Neural crest cell (in vitro differentiated cells): Measurements from ENCODE around the gene EYA4. TPM values are rescaled to one million over a fixed set of nuclear protein-coding genes. Genes with fewer than 3 reads are reported as not detected.

Experiments used
- DNase-seq: peaks from one replicate; pipeline ENCODE4 v3.0.0; 2021; ENCODE audit warnings: low read depth, mixed read lengths, low spot score
- H3K27ac Mint-ChIP-seq: one replicate; pipeline ENCODE4 v1.8.0; 2021; ENCODE audit warnings: mild to moderate bottlenecking, mixed read lengths; ENCODE audit not compliant: unreplicated experiment
- H3K27me3 Mint-ChIP-seq: 2 replicates; pipeline ENCODE4 v1.8.0; 2021; ENCODE audit warnings: low read depth, mild to moderate bottlenecking, mixed read lengths
- H3K36me3 Mint-ChIP-seq: 2 replicates; pipeline ENCODE4 v1.8.0; 2021; ENCODE audit warnings: low read depth, mild to moderate bottlenecking, mixed read lengths
- H3K4me1 Mint-ChIP-seq: 2 replicates; pipeline ENCODE4 v1.8.0; 2021; ENCODE audit warnings: mixed read lengths
- H3K4me3 Mint-ChIP-seq: one replicate; pipeline ENCODE4 v1.8.0; 2021; ENCODE audit warnings: mild to moderate bottlenecking, mixed read lengths
- H3K9me3 Mint-ChIP-seq: 2 replicates; pipeline ENCODE4 v1.8.0; 2021; ENCODE audit warnings: mixed read lengths
- total RNA-seq: library from RNA; stranded (reverse); gene quantifications from 2 replicates; pipeline ENCODE4 v1.2.1, GENCODE V29; 2021
- TF ChIP-seq, protein P1 (sequence below): fragments of 200-600 bp; sonication (generic); conservative IDR thresholded peaks from 2 replicates; pipeline ENCODE4 v1.5.0; 2021; ENCODE audit warnings: antibody characterized with exemption, mild to moderate bottlenecking

EYA4 gene
- total RNA-seq, 1 donor from 2014 or later = 1.6 TPM

DNA sequence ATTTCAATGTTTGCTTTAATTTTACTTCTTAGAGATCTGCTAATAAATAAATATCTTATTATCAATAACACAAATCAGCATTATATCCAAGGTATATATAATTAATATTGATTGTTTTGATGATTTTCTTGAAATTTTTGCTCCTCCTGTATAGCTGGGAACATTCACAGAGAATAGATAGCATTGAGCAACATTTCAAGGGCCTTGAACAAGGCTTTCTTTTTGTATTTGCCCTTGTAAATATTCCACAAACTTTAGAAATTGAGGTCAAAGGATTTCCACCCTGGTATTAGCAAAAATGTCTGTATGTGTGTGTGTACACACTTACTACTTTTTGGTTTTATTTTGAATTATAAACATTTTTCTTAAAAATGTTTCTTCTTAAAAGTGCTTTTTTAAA is 205.6 kb downstream of the EYA4 start:
- H3K27ac Mint-ChIP-seq = no peak overlapping the region
- no peak overlapping the region for H3K4me3 Mint-ChIP-seq
- TF ChIP-seq, protein P1, sequence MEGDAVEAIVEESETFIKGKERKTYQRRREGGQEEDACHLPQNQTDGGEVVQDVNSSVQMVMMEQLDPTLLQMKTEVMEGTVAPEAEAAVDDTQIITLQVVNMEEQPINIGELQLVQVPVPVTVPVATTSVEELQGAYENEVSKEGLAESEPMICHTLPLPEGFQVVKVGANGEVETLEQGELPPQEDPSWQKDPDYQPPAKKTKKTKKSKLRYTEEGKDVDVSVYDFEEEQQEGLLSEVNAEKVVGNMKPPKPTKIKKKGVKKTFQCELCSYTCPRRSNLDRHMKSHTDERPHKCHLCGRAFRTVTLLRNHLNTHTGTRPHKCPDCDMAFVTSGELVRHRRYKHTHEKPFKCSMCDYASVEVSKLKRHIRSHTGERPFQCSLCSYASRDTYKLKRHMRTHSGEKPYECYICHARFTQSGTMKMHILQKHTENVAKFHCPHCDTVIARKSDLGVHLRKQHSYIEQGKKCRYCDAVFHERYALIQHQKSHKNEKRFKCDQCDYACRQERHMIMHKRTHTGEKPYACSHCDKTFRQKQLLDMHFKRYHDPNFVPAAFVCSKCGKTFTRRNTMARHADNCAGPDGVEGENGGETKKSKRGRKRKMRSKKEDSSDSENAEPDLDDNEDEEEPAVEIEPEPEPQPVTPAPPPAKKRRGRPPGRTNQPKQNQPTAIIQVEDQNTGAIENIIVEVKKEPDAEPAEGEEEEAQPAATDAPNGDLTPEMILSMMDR = no peak
- no peaks in the 10 kb centered on the region for H3K36me3 Mint-ChIP-seq
- no peak for DNase-seq
- H3K4me1 Mint-ChIP-seq = peaks cover 11% of the 10 kb centered on the region
- no peaks in the 10 kb centered on the region for H3K27me3 Mint-ChIP-seq
- H3K9me3 Mint-ChIP-seq = peaks cover 7% of the 10 kb centered on the region

DNA sequence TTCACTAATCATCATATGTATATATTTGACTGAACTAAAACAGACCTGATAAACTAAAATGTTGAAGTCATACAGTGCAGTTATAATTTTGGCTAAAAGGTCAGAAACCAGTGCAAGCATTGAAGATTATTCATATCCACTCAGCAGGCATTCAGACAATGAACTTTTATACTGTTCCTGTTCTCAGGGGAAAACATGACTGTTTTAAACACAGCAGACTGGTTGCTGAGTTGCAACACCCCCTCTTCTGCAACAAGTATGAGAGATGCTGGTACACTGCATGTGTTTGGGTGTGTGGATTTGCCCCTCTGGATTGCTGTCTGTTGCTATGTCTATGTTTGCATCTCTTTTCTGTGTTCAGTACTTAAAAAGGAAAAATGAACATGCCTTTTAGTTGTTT is 206.8 kb downstream of the EYA4 start:
- Mint-ChIP-seq H3K9me3 (peaks cover 7% of the 10 kb centered on the region), H3K4me3 (no peak overlapping the region), H3K36me3 (no peaks in the 10 kb centered on the region), H3K27ac (no peak overlapping the region), H3K4me1 (peaks cover 11% of the 10 kb centered on the region), H3K27me3 (no peaks in the 10 kb centered on the region)
- TF ChIP-seq, protein P1 = no peak
- no peak for DNase-seq

DNA sequence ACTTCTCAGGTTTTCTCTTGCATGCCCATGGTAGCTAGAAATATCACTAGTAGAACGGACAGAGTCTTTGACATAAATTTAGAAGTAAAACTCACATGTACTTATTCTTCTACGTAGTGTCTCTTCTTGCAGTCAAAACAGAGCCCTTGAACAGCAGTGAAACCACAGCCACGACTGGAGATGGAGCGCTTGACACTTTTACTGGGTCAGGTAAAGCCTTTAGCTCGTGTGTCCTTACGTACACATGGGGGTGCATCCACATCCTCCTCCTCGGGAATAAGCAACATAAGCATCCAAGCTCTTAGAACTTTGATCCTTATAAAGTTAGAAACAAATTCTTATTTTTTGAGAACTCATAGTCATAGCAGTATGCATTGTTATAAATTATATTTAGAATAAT is 215.3 kb downstream of the EYA4 start:
- no peaks in the 10 kb centered on the region for H3K9me3 Mint-ChIP-seq
- H3K27ac Mint-ChIP-seq = no peak overlapping the region
- DNase-seq = no peak
- no peaks in the 10 kb centered on the region for H3K27me3 Mint-ChIP-seq
- H3K4me3 Mint-ChIP-seq = no peak overlapping the region
- H3K4me1 Mint-ChIP-seq = peaks cover 16% of the 10 kb centered on the region
- TF ChIP-seq, protein P1 = no peak
- no peaks in the 10 kb centered on the region for H3K36me3 Mint-ChIP-seq

DNA sequence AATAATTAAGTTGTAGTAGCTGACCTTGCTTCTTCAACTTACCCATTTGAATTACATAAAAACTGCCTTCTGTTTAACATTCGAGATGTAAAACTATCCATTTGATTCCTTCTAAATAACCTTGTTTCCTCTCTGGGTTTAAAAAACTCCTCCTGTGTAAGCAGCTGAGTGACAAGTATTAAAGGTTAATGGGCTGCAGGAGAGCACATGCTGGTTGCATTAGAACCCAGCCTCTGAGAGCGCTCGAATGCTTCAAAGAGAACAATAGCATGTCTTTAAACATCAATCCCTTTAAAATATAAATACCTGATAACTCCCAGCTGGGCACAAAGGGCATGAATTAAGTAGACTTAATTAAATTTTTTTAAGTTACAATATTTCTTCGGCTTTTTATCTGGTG is 215.8 kb downstream of the EYA4 start:
- no peak for DNase-seq
- TF ChIP-seq, protein P1 = no peak
- Mint-ChIP-seq H3K4me1 (peaks cover 16% of the 10 kb centered on the region), H3K27me3 (no peaks in the 10 kb centered on the region), H3K4me3 (no peak overlapping the region), H3K27ac (no peak overlapping the region), H3K36me3 (no peaks in the 10 kb centered on the region), H3K9me3 (no peaks in the 10 kb centered on the region)

DNA sequence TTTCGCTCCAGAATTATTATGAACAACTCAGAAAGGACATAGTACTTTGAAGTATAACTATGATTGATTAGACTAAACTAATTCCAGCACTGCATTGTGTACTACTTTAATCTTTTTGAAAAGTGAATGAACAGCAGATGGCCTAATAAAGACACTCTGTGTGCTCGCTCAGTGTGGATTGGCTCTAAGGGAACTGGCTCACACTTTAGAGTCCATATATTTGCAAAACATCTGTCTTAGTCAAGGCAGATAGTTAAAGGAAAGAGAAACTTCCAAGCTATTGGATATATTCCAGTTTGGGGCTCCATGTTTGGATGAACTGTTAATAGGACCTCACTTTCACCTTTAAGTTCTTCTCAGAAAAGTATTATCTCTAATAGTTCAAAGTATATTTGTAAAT is 218.9 kb downstream of the EYA4 start:
- Mint-ChIP-seq H3K4me3 (no peak overlapping the region), H3K4me1 (peaks cover 16% of the 10 kb centered on the region)

More for the DNA sequence above, 218.9 kb downstream of the EYA4 start:
- Mint-ChIP-seq H3K9me3 (no peaks in the 10 kb centered on the region), H3K27me3 (no peaks in the 10 kb centered on the region), H3K36me3 (no peaks in the 10 kb centered on the region), H3K27ac (no peak overlapping the region)
- TF ChIP-seq, protein P1 = no peak
- no peak for DNase-seq
